GM23338 (cell line): ENCODE data around the gene CDC42EP2. TPM values are rescaled to one million over a fixed set of nuclear protein-coding genes. Genes with fewer than 3 reads are reported as not detected.

ENCODE experiments used
- ATAC-seq: fragments of 200-7000 bp; cut with Tn5 transposase; 3 replicates; pipeline ENCODE4 v1.9.1; 2020
- DNase-seq: peaks from one replicate; pipeline ENCODE4 v3.0.0-alpha.2; 2015; ENCODE audit warnings: low spot score
- H2AFZ ChIP-seq: fragments of 200-600 bp; sonication (generic); 2 replicates; pipeline ENCODE4 v1.8.0; 2016; ENCODE audit warnings: antibody characterized with exemption, mild to moderate bottlenecking, moderate library complexity
- H3F3A ChIP-seq: fragments of 200-600 bp; sonication (generic); replicated peaks from 2 replicates; pipeline ENCODE4 v1.8.0; 2017; ENCODE audit warnings: antibody characterized with exemption, mixed run types, low read depth
- H3K27ac ChIP-seq: fragments of 200-600 bp; sonication (generic); 2 replicates; pipeline ENCODE4 v1.6.1; 2016; ENCODE audit warnings: low read depth
- H3K27me3 ChIP-seq: fragments of 200-600 bp; sonication (generic); 2 replicates; pipeline ENCODE4 v1.8.0; 2016; ENCODE audit warnings: mild to moderate bottlenecking, mixed run types, moderate library complexity; ENCODE audit not compliant: insufficient read depth
- H3K36me3 ChIP-seq: fragments of 200-600 bp; sonication (generic); 2 replicates; pipeline ENCODE4 v1.8.0; 2016; ENCODE audit warnings: mild to moderate bottlenecking; ENCODE audit not compliant: insufficient read depth
- H3K4me1 ChIP-seq: fragments of 200-600 bp; sonication (generic); 2 replicates; pipeline ENCODE4 v1.8.0; 2016; ENCODE audit warnings: mild to moderate bottlenecking, moderate library complexity; ENCODE audit not compliant: insufficient read depth
- H3K4me2 ChIP-seq: fragments of 200-600 bp; sonication (generic); 2 replicates; pipeline ENCODE4 v1.7.1; 2017; ENCODE audit warnings: mixed run types
- H3K4me3 ChIP-seq: fragments of 200-600 bp; sonication (generic); 2 replicates; pipeline ENCODE4 v1.6.1; 2016; ENCODE audit warnings: mixed run types
- H3K79me2 ChIP-seq: fragments of 200-600 bp; sonication (generic); replicated peaks from 2 replicates; pipeline ENCODE4 v1.8.0; 2017; ENCODE audit warnings: mild to moderate bottlenecking; ENCODE audit not compliant: insufficient read depth
- H3K9me2 ChIP-seq: fragments of 200-600 bp; sonication (generic); 2 replicates; pipeline ENCODE4 v1.8.0; 2017; ENCODE audit not compliant: insufficient read depth
- H4K20me1 ChIP-seq: fragments of 200-600 bp; sonication (generic); replicated peaks from 2 replicates; pipeline ENCODE4 v1.8.0; 2017; ENCODE audit warnings: mild to moderate bottlenecking; ENCODE audit not compliant: insufficient read depth
- H3K27ac Mint-ChIP-seq: 2 replicates; pipeline ENCODE4 v1.8.0; 2020; ENCODE audit warnings: inconsistent platforms, mild to moderate bottlenecking, moderate library complexity, mixed read lengths
- H3K27me3 Mint-ChIP-seq: 3 replicates; pipeline ENCODE4 v1.8.0; 2022; ENCODE audit warnings: low read depth, mild to moderate bottlenecking, moderate library complexity, mixed read lengths, inconsistent platforms; ENCODE audit not compliant: insufficient read depth, poor library complexity
- H3K36me3 Mint-ChIP-seq: 3 replicates; pipeline ENCODE4 v1.8.0; 2021; ENCODE audit warnings: low read depth, mild to moderate bottlenecking, inconsistent platforms, moderate library complexity, mixed read lengths
- H3K4me1 Mint-ChIP-seq: 3 replicates; pipeline ENCODE4 v1.8.0; 2020; ENCODE audit warnings: mild to moderate bottlenecking, inconsistent platforms, mixed read lengths
- H3K4me3 Mint-ChIP-seq: 3 replicates; pipeline ENCODE4 v1.8.0; 2021; ENCODE audit warnings: moderate library complexity, mild to moderate bottlenecking, inconsistent platforms, mixed read lengths
- H3K9me3 Mint-ChIP-seq: 3 replicates; pipeline ENCODE4 v1.8.0; 2020; ENCODE audit warnings: moderate library complexity, mild to moderate bottlenecking, inconsistent platforms, mixed read lengths
- CTCF ChIP-seq, 2 experiments: fragments of 200-600 bp in 1 of 2; sonication (generic) in 1 of 2; conservative IDR thresholded peaks; 2 replicates each; pipeline versions ENCODE4 v1.5.1 to v1.6.1; 2016 to 2017; ENCODE audit warnings: antibody characterized with exemption in 2 of 2, low read depth in 2 of 2, mild to moderate bottlenecking in 2 of 2, moderate library complexity in 1 of 2
- ETS1 ChIP-seq: IDR thresholded peaks from 2 replicates; pipeline ENCODE4 v1.6.1; 2016; ENCODE audit warnings: antibody characterized with exemption
- EZH2 ChIP-seq: fragments of 200-600 bp; sonication (generic); IDR thresholded peaks from one replicate; pipeline ENCODE4 v1.8.0; 2017; ENCODE audit warnings: antibody characterized with exemption, mild to moderate bottlenecking, low read depth; ENCODE audit not compliant: unreplicated experiment
- EZH2phosphoT487 ChIP-seq: fragments of 200-600 bp; sonication (generic); IDR thresholded peaks from one replicate; pipeline ENCODE4 v1.8.1; 2018; ENCODE audit warnings: antibody characterized with exemption; ENCODE audit not compliant: unreplicated experiment
- JUNB ChIP-seq: IDR thresholded peaks from one replicate; pipeline ENCODE4 v1.6.1; 2016; ENCODE audit warnings: antibody characterized with exemption; ENCODE audit not compliant: unreplicated experiment
- NANOG ChIP-seq: IDR thresholded peaks from 2 replicates; pipeline ENCODE4 v1.6.1; 2016; ENCODE audit warnings: antibody characterized with exemption, borderline replicate concordance
- REST ChIP-seq: IDR thresholded peaks from one replicate; pipeline ENCODE4 v1.6.1; 2018; ENCODE audit warnings: antibody characterized with exemption; ENCODE audit not compliant: unreplicated experiment
- STAT1 ChIP-seq: IDR thresholded peaks from one replicate; pipeline ENCODE4 v1.6.1; 2016; ENCODE audit warnings: antibody characterized with exemption; ENCODE audit not compliant: unreplicated experiment
- ZNF462 ChIP-seq: fragments of 250-450 bp; sonication (Bioruptor Pico); IDR thresholded peaks from 2 replicates; pipeline ENCODE4 v1.5.0; 2020; ENCODE audit warnings: mild to moderate bottlenecking, moderate library complexity
- polyA plus RNA-seq: library from polyadenylated mRNA; unstranded; fragments of >200 nt; fragmentation: Nextera tagmentation; extraction: Ambion mirVana; gene quantifications from 2 replicates; pipeline ENCODE4 v1.2.1, GENCODE V29; 2016
- total RNA-seq: library from RNA; depleted of rRNA; stranded (reverse); fragments of >200 nt; shearing (Covaris generic); gene quantifications from 2 replicates; pipeline ENCODE4 v1.2.3, GENCODE V29; 2014

CDC42EP2 gene
- total and polyA plus RNA-seq, 2 experiments from 2014 or later, result 18.2 to 19.0 TPM

GRCh38 chr11:65298131-65298535 is 16.5 kb upstream of the CDC42EP2 start:
- Histone ChIP-seq H3F3A (0 out of 2 replicates have a peak, but pooled peaks cover 6% of the 10 kb centered on the region), H3K4me2 (no peak overlapping the region), H3K4me1 (peaks cover 14% of the 10 kb centered on the region), H3K79me2 (no peaks in the 10 kb centered on the region), H3K9me2 (no peaks in the 10 kb centered on the region), H3K27ac (no peak overlapping the region), H3K36me3 (peaks cover 11% of the 10 kb centered on the region; the same call in 1 of the 2 replicates), H4K20me1 (no peaks in the 10 kb centered on the region; the same call in 1 of the 2 replicates), H3K4me3 (no peak overlapping the region), H2AFZ (no peak overlapping the region), H3K27me3 (no peaks in the 10 kb centered on the region)
- no peak overlapping the region for H3K4me3 Mint-ChIP-seq
- H3K27me3 Mint-ChIP-seq, result peaks cover 7% of the 10 kb centered on the region
- no peak for TF ChIP-seq STAT1
- no peak for TF ChIP-seq NANOG
- TF ChIP-seq REST, result no peak
- peaks cover 42% of the 10 kb centered on the region for H3K36me3 Mint-ChIP-seq
- no peak overlapping the region for H3K27ac Mint-ChIP-seq
- H3K4me1 Mint-ChIP-seq, result peaks cover 16% of the 10 kb centered on the region
- no peaks in the 10 kb centered on the region for H3K9me3 Mint-ChIP-seq
- no peak for ATAC-seq
- no peak for DNase-seq

- H3K27ac Mint-ChIP-seq, result no peak overlapping the region
- no peaks in the 10 kb centered on the region; the same call in 1 of the 2 replicates for H4K20me1 ChIP-seq
- DNase-seq, result no peak
- no peaks in the 10 kb centered on the region for H3K79me2 ChIP-seq
- H3K27me3 ChIP-seq, result no peaks in the 10 kb centered on the region
- H3K4me3 ChIP-seq, result no peak overlapping the region
- no peak overlapping the region for H3K27ac ChIP-seq
- H2AFZ ChIP-seq, result no peak overlapping the region
- H3K4me3 Mint-ChIP-seq, result no peak overlapping the region
- 0 out of 2 replicates have a peak, but pooled peaks cover 5% of the 10 kb centered on the region for H3F3A ChIP-seq
- peaks cover 38% of the 10 kb centered on the region for H3K36me3 Mint-ChIP-seq
- peaks cover 7% of the 10 kb centered on the region for H3K27me3 Mint-ChIP-seq
- peaks cover 11% of the 10 kb centered on the region; the same call in 1 of the 2 replicates for H3K36me3 ChIP-seq
- peaks cover 16% of the 10 kb centered on the region for H3K4me1 Mint-ChIP-seq
- no peaks in the 10 kb centered on the region for H3K9me3 Mint-ChIP-seq
- ATAC-seq, result no peak
- H3K4me1 ChIP-seq, result peaks cover 14% of the 10 kb centered on the region
- no peaks in the 10 kb centered on the region for H3K9me2 ChIP-seq
- H3K4me2 ChIP-seq, result no peak overlapping the region
- no peak for TF ChIP-seq CTCF (conservative IDR thresholded peaks at IDR 0.05; ENCODE audit: low read depth in 2 of 2)
- no peak for TF ChIP-seq EZH2phosphoT487
- no peak for TF ChIP-seq ZNF462 (CRISPR knock-in tag)
- TF ChIP-seq ETS1, result no peak
- no peak for TF ChIP-seq EZH2
- no peak for TF ChIP-seq JUNB
These were observed 15.9 kb upstream of the CDC42EP2 start for GRCh38 chr11:65298655-65299179.
